Measurements from ENCODE around the gene GTF2H3.

GTF2H3 gene

DNA sequence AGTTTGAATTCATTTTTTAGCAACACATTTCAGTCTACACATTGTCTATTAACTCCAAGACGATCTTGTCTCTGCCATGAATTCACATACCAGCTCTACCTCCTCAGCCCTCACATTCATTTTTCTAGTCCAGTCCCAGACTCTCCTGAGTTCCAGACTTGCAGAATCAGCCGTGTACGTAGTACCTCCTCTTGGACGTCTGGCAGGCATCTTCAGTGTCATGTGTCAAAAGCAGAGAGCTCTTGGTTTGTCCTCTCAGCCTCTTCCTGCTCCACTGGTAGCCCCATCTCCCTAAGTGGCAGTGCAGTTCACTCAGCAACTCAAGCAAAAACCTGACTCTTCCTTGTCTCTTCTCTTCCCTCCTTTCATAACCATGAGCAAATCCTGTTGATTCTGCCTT, 22.8 kb downstream of the GTF2H3 start:
- TF ChIP-seq, protein P1, sequence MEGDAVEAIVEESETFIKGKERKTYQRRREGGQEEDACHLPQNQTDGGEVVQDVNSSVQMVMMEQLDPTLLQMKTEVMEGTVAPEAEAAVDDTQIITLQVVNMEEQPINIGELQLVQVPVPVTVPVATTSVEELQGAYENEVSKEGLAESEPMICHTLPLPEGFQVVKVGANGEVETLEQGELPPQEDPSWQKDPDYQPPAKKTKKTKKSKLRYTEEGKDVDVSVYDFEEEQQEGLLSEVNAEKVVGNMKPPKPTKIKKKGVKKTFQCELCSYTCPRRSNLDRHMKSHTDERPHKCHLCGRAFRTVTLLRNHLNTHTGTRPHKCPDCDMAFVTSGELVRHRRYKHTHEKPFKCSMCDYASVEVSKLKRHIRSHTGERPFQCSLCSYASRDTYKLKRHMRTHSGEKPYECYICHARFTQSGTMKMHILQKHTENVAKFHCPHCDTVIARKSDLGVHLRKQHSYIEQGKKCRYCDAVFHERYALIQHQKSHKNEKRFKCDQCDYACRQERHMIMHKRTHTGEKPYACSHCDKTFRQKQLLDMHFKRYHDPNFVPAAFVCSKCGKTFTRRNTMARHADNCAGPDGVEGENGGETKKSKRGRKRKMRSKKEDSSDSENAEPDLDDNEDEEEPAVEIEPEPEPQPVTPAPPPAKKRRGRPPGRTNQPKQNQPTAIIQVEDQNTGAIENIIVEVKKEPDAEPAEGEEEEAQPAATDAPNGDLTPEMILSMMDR (IDR thresholded peaks at IDR 0.05; ENCODE audit: extremely low read depth, insufficient read depth, missing control alignments): no peak
- DNase-seq (ENCODE audit: low spot score): no peak
- in situ Hi-C loops (cut with MboI; ENCODE audit: low pct_unique_long_range_greater_than_20kb, low sequenced_read_pairs, unreplicated experiment): no loop called here

DNA sequence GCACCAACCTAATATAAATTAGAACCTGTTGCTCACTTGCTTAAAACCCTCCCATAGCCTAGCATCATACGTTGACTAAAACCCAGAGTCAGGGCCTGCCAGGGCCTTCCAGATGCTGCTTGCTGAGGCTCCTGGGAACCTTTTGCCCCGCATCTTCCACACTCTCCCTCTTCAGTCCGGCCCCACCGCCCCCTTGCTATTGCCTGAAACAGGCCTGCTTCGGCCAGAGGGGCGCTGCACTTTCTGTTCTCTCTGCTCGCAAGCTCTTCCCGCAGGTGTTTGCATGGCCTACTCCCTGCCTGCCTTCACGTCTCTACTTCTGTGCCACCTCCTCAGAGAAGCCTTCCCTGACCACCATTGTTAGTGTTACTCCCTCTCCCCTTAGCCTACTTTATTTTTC, 23.6 kb downstream of the GTF2H3 start:
- DNase-seq (ENCODE audit: low spot score): no peak
- TF ChIP-seq, protein P1 (IDR thresholded peaks at IDR 0.05; ENCODE audit: extremely low read depth, insufficient read depth, missing control alignments): no peak
- in situ Hi-C loops (cut with MboI; ENCODE audit: low pct_unique_long_range_greater_than_20kb, low sequenced_read_pairs, unreplicated experiment): no loop called here

DNA sequence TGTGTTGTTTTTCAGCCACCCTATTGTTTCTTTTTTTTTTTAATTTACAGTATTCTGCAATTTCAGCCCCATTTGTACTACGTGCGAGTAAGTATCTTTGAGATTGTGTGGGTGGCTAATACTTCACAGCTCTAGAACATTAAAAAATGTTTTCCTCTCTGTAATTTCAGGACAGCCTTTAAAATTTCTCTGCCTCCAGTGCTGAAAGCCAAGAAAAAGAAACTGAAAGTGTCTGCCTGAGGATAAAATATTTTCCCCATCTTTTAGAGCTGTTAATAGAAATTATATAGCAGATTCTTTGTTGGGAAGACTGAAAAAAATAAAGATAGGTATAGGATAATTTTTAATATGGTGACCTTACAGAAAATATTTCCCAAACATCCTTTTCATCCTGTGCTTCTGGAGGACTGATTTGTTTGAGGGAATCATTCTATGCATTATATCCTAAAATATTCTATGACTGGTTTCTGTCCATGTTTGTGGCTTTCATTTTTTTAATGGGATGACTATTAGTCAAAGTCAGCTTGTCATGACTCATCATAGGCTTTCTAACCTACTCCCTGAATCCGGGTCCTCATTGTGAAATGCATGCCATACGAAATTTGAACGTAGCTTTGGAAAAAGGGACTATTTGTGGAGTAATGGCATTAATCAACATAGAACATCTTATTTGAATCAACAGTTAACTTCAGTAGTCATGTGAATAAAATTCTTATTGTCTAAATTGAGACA, 26.5 kb downstream of the GTF2H3 start:
- no peak for DNase-seq (ENCODE audit: low spot score)
- in situ Hi-C loops (cut with MboI; ENCODE audit: low pct_unique_long_range_greater_than_20kb, low sequenced_read_pairs, unreplicated experiment): no loop called here
- TF ChIP-seq, protein P1 (IDR thresholded peaks at IDR 0.05; ENCODE audit: extremely low read depth, insufficient read depth, missing control alignments): no peak

DNA sequence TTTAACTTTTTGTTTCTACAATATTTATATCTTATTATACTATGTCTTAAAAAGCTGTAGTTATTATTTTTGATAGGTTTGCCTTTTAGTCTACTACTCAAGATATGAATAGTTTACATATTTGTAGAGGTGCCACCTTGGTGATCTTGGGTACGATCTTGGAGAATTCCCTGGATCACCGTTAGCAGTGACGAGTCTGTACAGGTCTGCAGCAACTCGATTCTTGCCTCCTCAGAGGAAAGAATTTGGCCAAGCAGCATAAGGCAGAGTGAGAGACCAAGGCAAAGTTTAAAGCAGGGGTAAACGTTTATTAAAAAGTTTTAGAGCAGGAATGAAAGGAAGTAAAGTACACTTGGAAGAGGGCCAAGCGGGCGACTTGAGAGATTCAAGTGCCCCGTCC, 34.1 kb downstream of the GTF2H3 start:
- in situ Hi-C loops (cut with MboI; ENCODE audit: low pct_unique_long_range_greater_than_20kb, low sequenced_read_pairs, unreplicated experiment): no loop called here
- DNase-seq (ENCODE audit: low spot score): no peak
- TF ChIP-seq, protein P1 (IDR thresholded peaks at IDR 0.05; ENCODE audit: extremely low read depth, insufficient read depth, missing control alignments): no peak

DNA sequence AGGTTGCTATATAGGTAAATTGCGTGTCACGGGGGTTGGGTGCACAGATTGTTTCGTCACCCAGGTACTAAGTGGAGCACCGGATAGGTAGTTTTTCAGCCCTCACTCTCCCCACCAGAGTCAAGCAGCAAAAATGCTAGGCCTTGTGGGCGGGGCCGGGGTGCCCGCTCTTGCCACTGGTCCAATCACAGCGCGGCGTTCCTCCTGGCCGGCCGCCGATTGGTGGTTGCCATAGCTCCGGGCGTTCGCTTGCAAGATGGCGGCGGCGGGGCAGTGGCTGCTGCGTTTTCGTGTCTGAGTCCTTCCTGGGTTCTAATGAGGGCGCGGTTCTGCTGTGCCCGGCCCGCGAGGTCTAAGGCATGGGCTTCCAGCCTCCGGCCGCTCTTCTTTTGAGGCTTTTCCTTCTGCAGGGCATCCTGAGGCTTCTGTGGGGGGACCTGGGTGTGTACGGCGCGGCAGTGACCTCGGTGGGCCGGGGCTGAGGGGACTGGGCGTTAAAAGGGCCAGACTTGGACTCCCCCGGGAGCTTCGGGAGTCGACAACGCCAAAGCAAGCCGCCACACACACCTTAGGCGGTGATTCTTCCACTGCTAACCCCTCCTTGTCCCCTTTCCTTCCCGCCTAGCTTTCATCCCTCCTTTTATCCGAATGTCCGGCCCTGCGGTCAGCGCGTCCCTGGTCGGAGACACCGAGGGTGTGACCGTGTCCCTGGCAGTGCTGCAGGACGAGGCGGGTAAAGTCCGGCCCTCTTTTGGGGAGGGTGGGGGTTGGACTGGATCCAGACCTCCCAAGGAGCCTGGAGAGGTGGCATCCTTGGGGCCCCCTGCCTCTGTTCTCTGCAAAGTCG, 37.5 kb downstream of the GTF2H3 start, which contains the start of gene TCTN2:
TSS of gene TCTN2 (plus strand) at position 232 of the 847 bp plus-strand sequence. CDS start at position 360, 128 bp downstream.
- TF ChIP-seq, protein P1 (IDR thresholded peaks at IDR 0.05; ENCODE audit: extremely low read depth, insufficient read depth, missing control alignments): no peak
- DNase-seq (ENCODE audit: low spot score): peak; percentile 97
- in situ Hi-C loops (cut with MboI; ENCODE audit: low pct_unique_long_range_greater_than_20kb, low sequenced_read_pairs, unreplicated experiment): no loop called here

DNA sequence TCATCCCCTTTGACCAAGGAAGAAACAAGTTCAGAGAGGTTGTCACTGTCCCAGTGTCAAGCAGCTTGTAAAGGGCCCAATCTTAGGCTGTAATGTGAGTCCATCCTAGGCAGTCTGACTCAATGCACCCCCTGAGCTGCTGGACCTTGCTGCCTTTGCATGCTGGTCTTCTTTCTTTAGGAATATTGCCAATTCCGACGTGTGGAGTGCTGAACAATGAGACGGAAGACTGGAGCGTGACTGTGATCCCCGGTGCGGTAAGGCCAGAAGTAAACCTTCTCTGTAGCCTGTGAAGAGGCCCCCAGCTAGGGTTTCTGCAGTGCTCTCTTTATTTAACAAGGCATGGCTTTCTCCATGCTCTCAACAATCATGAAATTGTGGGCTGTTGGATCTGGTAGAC, 38.2 kb downstream of the GTF2H3 start:
- in situ Hi-C loops (cut with MboI; ENCODE audit: low pct_unique_long_range_greater_than_20kb, low sequenced_read_pairs, unreplicated experiment): no loop called here

More for the DNA sequence above, 38.2 kb downstream of the GTF2H3 start:
- no peak for DNase-seq (ENCODE audit: low spot score)
- TF ChIP-seq, protein P1 (IDR thresholded peaks at IDR 0.05; ENCODE audit: extremely low read depth, insufficient read depth, missing control alignments): no peak
